Stimulated activated CD8-positive, alpha-beta memory T cell treated with anti-CD3 and anti-CD28 coated beads, Interleukin-4, amount 100 ng/mL, for 4 hours (primary cell): Measurements from ENCODE around the gene PRKCI.
"Not testable (repeated sequence)": the region's sequence is repeated elsewhere in the genome, so short reads cannot be mapped to it uniquely, and the experiment has no call there.

Source experiments
- DNase-seq, 2 donors: peaks; one replicate each; pipeline ENCODE4 v3.0.0-alpha.2; 2020; ENCODE audit warnings: low read depth in 2 of 2, low spot score in 1 of 2

Gene PRKCI

GRCh38 chr3:170221924-170222646 is at the start of gene PRKCI:
PRKCI (plus strand) TSS chr3:170222424; CDS start chr3:170222670, 246 bp downstream.
- DNase-seq: peak; percentile 58 to 67

GRCh38 chr3:170178651-170179050 is 43.6 kb upstream of the PRKCI start:
- DNase-seq: peak in 1 of 2 donors; percentile 16

- no peak for DNase-seq
Observed at GRCh38 chr3:170179432-170179831, 42.8 kb upstream of the PRKCI start.

- no peak for DNase-seq
Observed at GRCh38 chr3:170180079-170180907, 41.9 kb upstream of the PRKCI start.

- peak; percentile 79 to 88 for DNase-seq
Observed at GRCh38 chr3:170180908-170181885, 41.0 kb upstream of the PRKCI start, which contains the start of gene PHC3. PHC3 (minus strand) TSS chr3:170181733; CDS start chr3:170181715, 18 bp downstream.

GRCh38 chr3:170189398-170190256 is 32.6 kb upstream of the PRKCI start:
- no peak for DNase-seq

- not testable (repeated sequence) for DNase-seq
Observed at GRCh38 chr3:170195759-170196158, 26.5 kb upstream of the PRKCI start.

- no peak for DNase-seq
Observed at GRCh38 chr3:170196833-170197232, 25.4 kb upstream of the PRKCI start.

GRCh38 chr3:170200987-170201386 is 21.2 kb upstream of the PRKCI start:
- no peak for DNase-seq

GRCh38 chr3:170201527-170201926 is 20.7 kb upstream of the PRKCI start:
- DNase-seq: no peak

- no peak for DNase-seq
Observed at GRCh38 chr3:170203457-170203856, 18.8 kb upstream of the PRKCI start.

GRCh38 chr3:170204023-170204472 is 18.2 kb upstream of the PRKCI start:
- DNase-seq: no peak

GRCh38 chr3:170204509-170204908 is 17.7 kb upstream of the PRKCI start:
- no peak for DNase-seq

- no peak for DNase-seq
Observed at GRCh38 chr3:170205302-170205701, 16.9 kb upstream of the PRKCI start.

GRCh38 chr3:170206164-170206762 is 16.0 kb upstream of the PRKCI start:
- DNase-seq: not testable (repeated sequence)

- no peak for DNase-seq
Observed at GRCh38 chr3:170207717-170208116, 14.5 kb upstream of the PRKCI start.

GRCh38 chr3:170211668-170212067 is 10.6 kb upstream of the PRKCI start:
- DNase-seq: no peak

GRCh38 chr3:170219850-170220249 is 2.4 kb upstream of the PRKCI start:
- DNase-seq: no peak

GRCh38 chr3:170220871-170221270 is 1.4 kb upstream of the PRKCI start:
- no peak for DNase-seq
